ENCODE measurements around the gene UROC1.

DNA sequence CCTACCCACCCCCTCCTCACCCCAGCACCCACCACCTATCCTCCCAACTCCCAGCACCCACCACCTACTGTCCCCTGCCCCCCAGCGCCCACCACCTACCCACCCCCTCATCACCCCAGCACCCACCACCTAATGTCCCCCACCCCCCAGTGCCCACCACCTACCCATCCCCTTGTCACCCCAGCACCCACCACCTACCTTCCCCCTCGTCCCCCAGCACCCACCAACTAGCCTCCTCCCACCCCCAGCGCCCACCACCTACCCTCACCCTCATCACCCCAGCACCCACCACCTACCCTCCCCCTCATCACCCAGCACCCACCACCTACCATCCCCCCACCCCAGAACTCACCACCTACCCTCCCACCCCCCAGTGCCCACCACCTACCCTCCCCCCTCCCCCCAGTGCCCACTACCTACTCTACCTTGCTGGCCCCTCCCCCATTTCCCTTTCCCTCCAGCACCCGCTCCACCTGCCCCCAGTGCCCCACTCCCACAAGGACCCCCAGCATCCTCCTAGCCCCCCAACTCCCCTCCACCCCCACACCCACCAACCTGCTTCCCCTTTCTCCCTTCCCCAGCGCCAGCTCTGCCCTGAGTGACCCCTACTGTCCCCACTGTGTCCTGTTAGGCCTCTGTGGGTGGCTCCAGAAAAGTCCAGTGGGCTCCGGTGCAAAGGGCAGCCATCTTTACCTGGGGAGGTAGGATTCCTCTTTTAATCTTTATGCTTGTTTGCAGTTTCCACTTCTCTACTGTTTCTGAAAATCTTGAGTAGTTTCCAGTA, 1.2 kb downstream of the UROC1 start:
- TF ChIP-seq POLR2AphosphoS5 (IDR thresholded peaks at IDR 0.05; ENCODE audit: borderline replicate concordance, low read depth, low read length) (no peak), EZH2 (IDR thresholded peaks at IDR 0.05) (no peak), FOXP2 (optimal IDR thresholded peaks at IDR 0.05; ENCODE audit: control extremely low read depth, extremely low read length, insufficient read depth) (no peak)

Data from SK-N-MC (cell line).